IMR-90 (cell line): Measurements from ENCODE around the gene EXOC6.

Experiments
- BHLHE40 ChIP-seq: fragments of 150-350 bp; IDR thresholded peaks from 2 replicates; pipeline ENCODE4 v1.6.1; 2016; ENCODE audit warnings: mild to moderate bottlenecking, low read depth, low read length
- CTCF ChIP-seq: conservative IDR thresholded peaks from 2 replicates; pipeline ENCODE4 v1.5.1; 2012; ENCODE audit warnings: mild to moderate bottlenecking, low read depth, low read length, improper control_type of control experiment
- FOS ChIP-seq: fragments of 150-350 bp; IDR thresholded peaks from 2 replicates; pipeline ENCODE4 v1.6.1; 2016; ENCODE audit warnings: low read depth, low read length
- MAZ ChIP-seq: IDR thresholded peaks from 2 replicates; pipeline ENCODE4 v1.6.1; 2012; ENCODE audit warnings: low read depth, mild to moderate bottlenecking, low read length, improper control_type of control experiment, moderate library complexity, borderline replicate concordance
- MXI1 ChIP-seq: IDR thresholded peaks from 2 replicates; pipeline ENCODE4 v1.6.1; 2012; ENCODE audit warnings: low read depth, mild to moderate bottlenecking, low read length, moderate library complexity, borderline replicate concordance
- POLR2A ChIP-seq: IDR thresholded peaks from 2 replicates; pipeline ENCODE4 v1.6.1; 2012; ENCODE audit warnings: mild to moderate bottlenecking, low read depth, low read length
- RAD21 ChIP-seq: IDR thresholded peaks from 2 replicates; pipeline ENCODE4 v1.6.1; 2012; ENCODE audit warnings: low read length, improper control_type of control experiment
- RCOR1 ChIP-seq: IDR thresholded peaks from 2 replicates; pipeline ENCODE4 v1.6.1; 2012; ENCODE audit warnings: mild to moderate bottlenecking, low read length, improper control_type of control experiment; ENCODE audit not compliant: insufficient replicate concordance
- RFX5 ChIP-seq: IDR thresholded peaks from 2 replicates; pipeline ENCODE4 v1.8.0; 2012; ENCODE audit warnings: low read depth, mild to moderate bottlenecking, low read length, moderate library complexity
- SMC3 ChIP-seq: fragments of 150-350 bp; IDR thresholded peaks from 2 replicates; pipeline ENCODE4 v1.6.1; 2016; ENCODE audit warnings: low read depth, mild to moderate bottlenecking, antibody characterized with exemption, low read length, moderate library complexity
- USF2 ChIP-seq: fragments of 150-350 bp; IDR thresholded peaks from 2 replicates; pipeline ENCODE4 v1.6.1; 2017; ENCODE audit warnings: mild to moderate bottlenecking, antibody characterized with exemption, low read length, low read depth

- TF ChIP-seq SMC3 = no peak
- no peak for TF ChIP-seq CTCF
- TF ChIP-seq BHLHE40 = no peak
- TF ChIP-seq RAD21 = no peak
- TF ChIP-seq RFX5 = no peak
- no peak for TF ChIP-seq POLR2A
- no peak for TF ChIP-seq FOS
- no peak for TF ChIP-seq RCOR1
- TF ChIP-seq MXI1 = no peak
- TF ChIP-seq USF2 = no peak
- TF ChIP-seq MAZ = no peak
These were observed 36.3 kb upstream of the EXOC6 start for GRCh38 chr10:92811986-92812385.
